ENCODE measurements around the gene NOXO1.

NOXO1 gene

GRCh38 chr16:1989209-1990100 lies 8.2 kb upstream of the NOXO1 start, which contains the start of gene SYNGR3:
Gene SYNGR3 (plus strand): TSS chr16:1989970. CDS start chr16:1990103, 133 bp downstream.
- no peak for DNase-seq (ENCODE audit: low read depth)
- TF ChIP-seq CTCF (IDR thresholded peaks at IDR 0.05; ENCODE audit: low read depth, low read length, missing control alignments): no peak
- H3K4me3 ChIP-seq (ENCODE audit: low read depth, low read length): peak within 1 kb of the TSS; percentile 63

DNA sequence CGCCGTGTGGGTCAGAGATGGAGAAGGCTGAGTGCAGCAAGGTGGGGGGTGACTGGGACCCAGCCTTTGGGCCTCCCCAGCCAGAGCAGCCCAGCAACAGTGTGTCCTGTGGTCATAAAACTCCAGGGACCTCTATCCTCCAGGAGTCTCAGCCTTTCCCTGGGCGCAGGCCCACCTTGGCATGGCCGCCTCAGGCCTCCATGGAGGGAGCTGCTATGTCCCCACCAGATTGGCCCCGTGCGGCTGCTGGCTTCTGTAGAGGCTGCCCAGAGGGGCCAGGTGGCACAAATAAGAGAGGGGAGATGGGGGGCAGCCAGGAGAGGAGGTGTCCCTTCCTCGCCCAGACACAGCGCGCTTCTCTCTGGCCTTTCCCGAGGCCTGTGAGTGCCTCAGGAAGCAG lies 5.9 kb upstream of the NOXO1 start:
- TF ChIP-seq CTCF (IDR thresholded peaks at IDR 0.05; ENCODE audit: low read depth, low read length, missing control alignments): no peak

GRCh38 chr16:1985466-1986150 lies 4.3 kb upstream of the NOXO1 start:
- TF ChIP-seq CTCF (IDR thresholded peaks at IDR 0.05; ENCODE audit: low read depth, low read length, missing control alignments): no peak

More for the DNA sequence above, 5.9 kb upstream of the NOXO1 start:
- H3K4me3 ChIP-seq (ENCODE audit: low read depth, low read length): no peak overlapping the region
- no peak for DNase-seq (ENCODE audit: low read depth)

GRCh38 chr16:1984347-1985225 lies 3.3 kb upstream of the NOXO1 start:
- no peak for DNase-seq (ENCODE audit: low read depth)
- H3K4me3 ChIP-seq (ENCODE audit: low read depth, low read length): peak overlapping the region; percentile 66
- no peak for TF ChIP-seq CTCF (IDR thresholded peaks at IDR 0.05; ENCODE audit: low read depth, low read length, missing control alignments)

More at GRCh38 chr16:1985466-1986150, 4.3 kb upstream of the NOXO1 start:
- DNase-seq (ENCODE audit: low read depth): no peak
- H3K4me3 ChIP-seq (ENCODE audit: low read depth, low read length): peak overlapping the region; percentile 66

DNA sequence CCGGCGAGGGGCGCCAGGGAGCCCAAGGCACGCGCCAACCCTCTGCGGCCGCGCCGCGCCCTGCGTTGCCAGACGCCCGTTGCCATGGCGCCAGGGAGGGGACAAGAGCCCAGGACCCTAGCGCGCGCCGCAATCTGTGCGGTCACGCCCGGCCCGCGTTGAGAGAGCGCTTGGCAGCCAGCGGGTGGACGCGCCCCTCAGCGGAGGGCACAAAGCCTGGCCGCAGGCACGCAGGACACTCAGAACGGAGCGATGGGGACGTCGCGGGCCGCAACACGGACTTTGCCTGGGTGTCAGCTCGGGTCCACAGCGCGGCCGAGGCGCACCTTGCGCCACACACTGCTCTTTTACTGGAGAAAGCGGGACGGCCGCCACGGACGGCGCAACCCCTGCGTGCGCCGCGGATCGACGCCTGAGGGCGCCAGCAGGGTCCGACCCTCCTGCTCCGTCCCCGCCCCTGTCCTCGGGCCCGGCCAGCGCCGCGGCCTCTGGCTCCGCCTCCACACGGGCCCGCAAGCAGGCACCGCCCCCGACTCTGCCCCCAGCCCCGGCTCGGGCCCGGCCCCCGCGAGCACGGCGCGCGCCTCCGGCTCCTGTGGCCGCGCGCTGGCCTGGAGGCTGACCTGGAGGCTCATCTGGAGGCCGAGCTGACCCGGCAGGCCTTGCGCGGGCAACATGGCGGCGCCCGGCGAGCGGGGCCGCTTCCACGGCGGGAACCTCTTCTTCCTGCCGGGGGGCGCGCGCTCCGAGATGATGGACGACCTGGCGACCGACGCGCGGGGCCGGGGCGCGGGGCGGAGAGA lies 2.5 kb upstream of the NOXO1 start, which contains the start of gene GFER:
TSS of gene GFER (plus strand) at position 650 of the 803 bp plus-strand sequence. CDS start at position 676, 26 bp downstream.
- no peak for DNase-seq (ENCODE audit: low read depth)
- peak within 1 kb of the TSS; percentile 66 for H3K4me3 ChIP-seq (ENCODE audit: low read depth, low read length)
- peak; percentile 30 for TF ChIP-seq CTCF (IDR thresholded peaks at IDR 0.05; ENCODE audit: low read depth, low read length, missing control alignments)

Measured in GM12864 (cell line).